BLaER1 (cell line): ENCODE measurements around the gene IRF2BP2.

Experiments
- H3K27ac ChIP-seq: shearing (Covaris generic); formaldehyde crosslinking; 2 replicates; pipeline ENCODE4 v1.8.1; 2022
- H3K27me3 ChIP-seq: shearing (Covaris generic); formaldehyde crosslinking; 2 replicates; pipeline ENCODE4 v1.8.1; 2022
- H3K36me3 ChIP-seq: shearing (Covaris generic); formaldehyde crosslinking; 2 replicates; pipeline ENCODE4 v1.8.1; 2022
- H3K4me1 ChIP-seq: shearing (Covaris generic); formaldehyde crosslinking; 2 replicates; pipeline ENCODE4 v1.8.1; 2022
- H3K4me2 ChIP-seq: shearing (Covaris generic); formaldehyde crosslinking; 2 replicates; pipeline ENCODE4 v1.8.1; 2022
- H3K4me3 ChIP-seq: shearing (Covaris generic); formaldehyde crosslinking; 2 replicates; pipeline ENCODE4 v1.8.1; 2022
- H3K9ac ChIP-seq: shearing (Covaris generic); formaldehyde crosslinking; 2 replicates; pipeline ENCODE4 v1.8.1; 2022
- H3K9me3 ChIP-seq: shearing (Covaris generic); formaldehyde crosslinking; 2 replicates; pipeline ENCODE4 v1.8.1; 2022
- H4K20me1 ChIP-seq: shearing (Covaris generic); formaldehyde crosslinking; 2 replicates; pipeline ENCODE4 v1.8.1; 2022
- Cebpa-rat ChIP-seq: shearing (Covaris generic); IDR thresholded peaks from 2 replicates; pipeline ENCODE4 v1.8.1; 2022

The IRF2BP2 gene

GRCh38 chr1:234554698-234555311 lies 55.2 kb downstream of the IRF2BP2 start:
- TF ChIP-seq Cebpa-rat, result no peak
- Histone ChIP-seq H3K9ac (no peak overlapping the region), H3K36me3 (no peaks in the 10 kb centered on the region), H3K9me3 (no peaks in the 10 kb centered on the region), H3K4me1 (peaks cover 49% of the 10 kb centered on the region), H3K27me3 (no peaks in the 10 kb centered on the region), H4K20me1 (no peaks in the 10 kb centered on the region), H3K4me3 (no peak overlapping the region), H3K27ac (no peak overlapping the region), H3K4me2 (no peak overlapping the region)
